Measurements from ENCODE around the gene VASH1. TPM values are rescaled to one million over a fixed set of nuclear protein-coding genes. Genes with fewer than 3 reads are reported as not detected.

VASH1 gene
- total and polyA plus RNA-seq, 2 donors (not counting 3 experiments of a cell fraction or from before 2014, with no cell fraction given), result 39.8 to 168 TPM

DNA sequence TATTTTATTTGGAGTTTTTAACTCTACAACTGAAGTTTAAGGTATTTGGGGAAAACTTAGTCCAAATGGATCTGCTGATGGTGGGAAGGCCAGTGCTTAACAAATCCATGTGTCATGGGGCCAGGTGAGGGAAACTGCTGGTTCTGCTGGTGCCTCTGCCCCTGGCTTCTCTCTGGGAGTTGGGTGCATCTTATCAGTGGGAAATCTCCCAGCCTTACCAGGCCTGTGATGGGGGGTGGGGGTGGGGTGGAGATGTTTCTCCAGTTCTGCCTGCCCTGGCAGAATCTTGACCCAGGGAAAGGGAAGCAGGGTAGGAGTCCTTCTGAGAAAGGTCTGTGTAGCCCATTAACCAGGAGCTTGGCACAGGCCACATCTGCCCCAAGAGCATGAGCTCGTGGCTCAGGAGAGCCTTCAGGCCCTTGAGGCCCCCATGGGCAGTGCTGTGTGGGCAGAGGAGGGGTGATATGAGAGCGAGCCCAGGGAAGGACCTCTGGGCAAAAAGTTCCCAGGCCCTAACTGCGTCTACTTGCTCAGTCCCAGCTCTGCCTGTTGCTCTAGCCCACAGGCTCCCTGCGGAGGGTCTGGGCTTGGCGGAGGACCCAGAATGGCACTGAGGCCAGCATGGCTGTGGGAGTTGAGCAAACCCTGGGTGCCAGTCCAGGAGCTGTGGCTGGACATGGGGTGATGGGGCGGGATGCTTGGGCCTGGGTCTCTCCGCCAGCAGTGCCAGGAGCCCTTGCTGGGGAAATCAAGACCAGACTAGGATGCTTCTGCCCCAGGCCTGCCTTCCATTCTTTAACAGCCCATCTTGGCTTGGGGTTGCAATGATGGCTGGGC is 18.2 kb downstream of the VASH1 start:
- Histone ChIP-seq H3K9me3 (replicated peaks; ENCODE audit: control insufficient read depth, insufficient read depth, low read length) (no peaks in the 10 kb centered on the region), H3K36me3 (ENCODE audit: control insufficient read depth in 2 of 2, extremely low read depth in 1 of 2, insufficient read depth in 2 of 2, low read length in 2 of 2) (peaks cover 2 to 36% of the 10 kb centered on the region in 2 experiments), H3K27me3 (ENCODE audit: control insufficient read depth in 2 of 2, insufficient read depth in 2 of 2, low read length in 2 of 2) (no peaks in the 10 kb centered on the region), H3K4me2 (ENCODE audit: insufficient read depth, low read length) (no peak overlapping the region), H3K4me1 (ENCODE audit: control insufficient read depth, extremely low read depth, insufficient read depth, low read length) (no peaks in the 10 kb centered on the region), H3K27ac (ENCODE audit: insufficient read depth, low read depth, low read length) (no peak overlapping the region), H3K79me2 (ENCODE audit: control insufficient read depth, insufficient read depth, low read length) (no peaks in the 10 kb centered on the region), H3K9ac (replicated peaks; ENCODE audit: extremely low read depth, insufficient read depth, low read length) (no peak overlapping the region), H3K4me3 (replicated peaks in 1 of 3; ENCODE audit: insufficient read depth in 1 of 3, low read depth in 1 of 3, low read length in 3 of 3) (no peak overlapping the region), H2AFZ (ENCODE audit: low read depth, low read length) (no peak overlapping the region), H3K9me1 (replicated peaks; ENCODE audit: control insufficient read depth, extremely low read depth, insufficient read depth, low read length) (no peaks in the 10 kb centered on the region), H4K20me1 (replicated peaks; ENCODE audit: control insufficient read depth, extremely low read depth, insufficient read depth, low read length) (no peaks in the 10 kb centered on the region)
- no peak for DNase-seq (ENCODE audit: low read depth, low spot score)
- ChIA-PET CTCF (interaction anchor here (1.6 to 15.4 kb wide), 3 partner anchors 9 to 66 kb away, joined by 4 to 557 read pairs (median 7); no protein-coding TSS in a partner anchor), POLR2A (no interaction called here)
- BruUV-seq (replicated peaks), result TSS peak; percentile 2
- intact Hi-C loops (cut with micrococcal nuclease) (no loop called here), dilution Hi-C loops (cut with MboI; ENCODE audit: extremely low pct_ligation_motif_present, low sequenced_read_pairs) (no loop called here)
- FAIRE-seq, result no peak
- no peak for TF ChIP-seq FOS (IDR thresholded peaks at IDR 0.05; ENCODE audit: borderline replicate concordance, insufficient read depth, low read length)
- TF ChIP-seq JUN (IDR thresholded peaks at IDR 0.05; ENCODE audit: borderline replicate concordance, insufficient read depth, insufficient read length, low read depth), result no peak
- TF ChIP-seq POLR2AphosphoS5 (IDR thresholded peaks at IDR 0.05; ENCODE audit: insufficient read depth, low read depth, low read length), result no peak
- TF ChIP-seq POLR2A (IDR thresholded peaks at IDR 0.05; ENCODE audit: low read depth, low read length), result no peak
- TF ChIP-seq GATA2 (IDR thresholded peaks at IDR 0.05; ENCODE audit: insufficient read depth, insufficient read length, low read depth, low read length), result no peak
- TF ChIP-seq, protein P1, sequence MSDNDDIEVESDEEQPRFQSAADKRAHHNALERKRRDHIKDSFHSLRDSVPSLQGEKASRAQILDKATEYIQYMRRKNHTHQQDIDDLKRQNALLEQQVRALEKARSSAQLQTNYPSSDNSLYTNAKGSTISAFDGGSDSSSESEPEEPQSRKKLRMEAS (IDR thresholded peaks at IDR 0.05; ENCODE audit: insufficient read depth, insufficient read length), result no peak
- TF ChIP-seq MYC (IDR thresholded peaks at IDR 0.05; ENCODE audit: low read depth, low read length), result no peak
- TF ChIP-seq, protein P2, sequence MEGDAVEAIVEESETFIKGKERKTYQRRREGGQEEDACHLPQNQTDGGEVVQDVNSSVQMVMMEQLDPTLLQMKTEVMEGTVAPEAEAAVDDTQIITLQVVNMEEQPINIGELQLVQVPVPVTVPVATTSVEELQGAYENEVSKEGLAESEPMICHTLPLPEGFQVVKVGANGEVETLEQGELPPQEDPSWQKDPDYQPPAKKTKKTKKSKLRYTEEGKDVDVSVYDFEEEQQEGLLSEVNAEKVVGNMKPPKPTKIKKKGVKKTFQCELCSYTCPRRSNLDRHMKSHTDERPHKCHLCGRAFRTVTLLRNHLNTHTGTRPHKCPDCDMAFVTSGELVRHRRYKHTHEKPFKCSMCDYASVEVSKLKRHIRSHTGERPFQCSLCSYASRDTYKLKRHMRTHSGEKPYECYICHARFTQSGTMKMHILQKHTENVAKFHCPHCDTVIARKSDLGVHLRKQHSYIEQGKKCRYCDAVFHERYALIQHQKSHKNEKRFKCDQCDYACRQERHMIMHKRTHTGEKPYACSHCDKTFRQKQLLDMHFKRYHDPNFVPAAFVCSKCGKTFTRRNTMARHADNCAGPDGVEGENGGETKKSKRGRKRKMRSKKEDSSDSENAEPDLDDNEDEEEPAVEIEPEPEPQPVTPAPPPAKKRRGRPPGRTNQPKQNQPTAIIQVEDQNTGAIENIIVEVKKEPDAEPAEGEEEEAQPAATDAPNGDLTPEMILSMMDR (IDR thresholded peaks at IDR 0.05; ENCODE audit: extremely low read depth in 1 of 2, insufficient read depth in 1 of 2, low read depth in 1 of 2, low read length in 2 of 2), result no peak
- no peak for TF ChIP-seq EZH2 (IDR thresholded peaks at IDR 0.05; ENCODE audit: borderline replicate concordance, low read depth, low read length, severe bottlenecking)
